AG08395 (cell line): ENCODE results near the gene HEATR3.

Experiments used
- DNase-seq: peaks from one replicate; pipeline ENCODE4 v3.0.0; 2012; ENCODE audit warnings: mixed read lengths, low spot score

HEATR3 gene

GRCh38 chr16:50058091-50058771, 7.5 kb upstream of the HEATR3 start:
- no peak for DNase-seq

DNA sequence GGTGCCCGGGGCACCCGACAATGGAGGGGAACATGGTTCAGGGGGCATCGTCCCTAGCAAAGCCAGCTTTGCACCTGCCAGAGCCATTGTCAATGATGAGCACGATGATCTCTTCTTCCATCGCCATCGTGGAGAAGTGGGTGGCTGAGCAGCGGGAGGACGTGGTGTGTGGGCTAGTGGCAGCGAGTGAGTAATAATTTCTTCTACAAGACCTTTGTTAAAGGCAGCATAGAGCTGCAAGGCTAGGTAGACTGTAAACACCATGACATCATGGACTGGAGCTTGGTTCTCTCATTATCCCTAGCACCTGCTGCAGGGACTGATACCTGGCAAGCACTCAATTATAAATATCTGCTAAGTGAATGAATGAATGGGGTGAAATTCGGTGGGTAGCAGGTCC, 6.7 kb upstream of the HEATR3 start:
- DNase-seq = no peak

- DNase-seq = no peak
These were observed 6.1 kb upstream of the HEATR3 start for GRCh38 chr16:50059669-50060068.

- no peak for DNase-seq
These were observed 4.4 kb upstream of the HEATR3 start for GRCh38 chr16:50061326-50061725.

DNA sequence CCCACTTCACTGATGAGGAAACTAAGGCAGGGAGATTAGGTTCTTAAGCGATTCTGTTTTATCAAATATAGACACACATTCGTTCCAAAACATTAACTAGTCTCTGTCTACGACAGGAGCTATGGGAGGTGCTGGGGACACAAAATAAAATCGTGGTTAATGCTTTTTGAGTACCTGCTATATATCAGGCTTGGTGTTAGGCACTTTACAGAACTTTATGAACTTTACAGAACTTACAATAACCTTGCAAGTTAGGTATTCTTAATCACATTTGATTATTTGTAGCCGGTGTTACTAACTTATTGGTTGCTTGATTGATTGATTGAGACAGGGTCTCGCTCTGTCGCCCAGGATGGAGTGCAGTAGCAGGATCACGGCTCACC, 538 bp upstream of the HEATR3 start:
- no peak for DNase-seq

DNA sequence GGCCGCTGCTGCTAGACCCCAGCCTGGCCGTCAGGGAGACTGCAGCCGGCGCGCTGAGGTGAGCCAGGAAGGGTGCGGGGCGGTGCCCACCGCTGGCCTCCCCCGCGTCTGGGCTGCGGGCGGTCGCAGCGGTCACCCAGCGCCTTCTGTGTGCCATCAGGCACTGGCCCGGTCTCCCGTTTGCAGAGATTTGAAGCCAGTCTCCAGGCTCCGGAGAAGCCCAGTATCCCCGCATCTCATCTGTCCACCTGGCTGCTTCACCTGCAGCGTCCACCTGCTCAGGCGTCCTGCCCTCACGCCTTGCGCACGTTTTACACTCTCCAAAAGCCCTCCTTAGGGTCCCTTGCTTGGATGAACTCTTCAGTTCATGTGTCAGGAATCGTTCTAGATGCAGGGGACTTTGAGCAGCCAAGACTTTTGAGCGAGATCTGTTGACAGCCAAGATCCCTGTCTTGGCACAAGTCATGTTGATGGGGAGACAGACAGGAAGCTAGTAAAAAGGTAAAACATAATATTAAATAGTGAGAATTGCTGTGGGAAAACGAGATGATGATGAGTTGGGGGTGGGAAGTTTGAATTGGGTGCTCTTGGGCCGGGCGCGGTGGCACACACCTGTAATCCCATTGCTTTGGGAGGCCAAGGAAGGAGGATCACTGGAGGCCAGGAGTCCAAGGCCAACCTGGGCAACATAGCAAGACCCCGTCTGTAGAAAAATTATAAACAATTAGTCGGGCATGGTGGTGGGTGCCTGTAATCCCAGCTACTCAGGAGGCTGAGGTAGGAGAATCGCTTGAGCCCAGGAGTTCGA, 916 bp downstream of the HEATR3 start:
- DNase-seq = no peak

- peak; percentile 45 for DNase-seq
These were observed 1.6 kb downstream of the HEATR3 start for GRCh38 chr16:50067290-50067853.

- no peak for DNase-seq
These were observed 2.8 kb downstream of the HEATR3 start for GRCh38 chr16:50068550-50068949.

DNA sequence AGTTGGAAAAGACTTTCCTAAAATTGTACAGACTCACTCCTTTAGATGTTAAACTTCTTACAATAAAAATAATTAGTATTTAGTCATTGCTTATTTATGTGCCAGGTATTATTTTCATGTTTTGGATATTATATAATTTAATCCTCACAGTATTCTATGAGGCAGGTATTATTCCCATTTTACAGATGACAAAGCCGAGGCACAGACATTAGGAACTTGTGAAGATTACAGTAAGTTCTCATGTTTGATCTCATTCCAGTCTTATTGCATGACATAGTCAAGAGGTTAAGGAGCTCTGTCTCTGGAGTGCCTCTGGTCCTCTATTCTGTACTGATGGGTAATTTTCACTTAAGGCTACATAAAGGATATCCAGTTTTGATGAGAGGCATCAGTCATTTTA, 3.3 kb downstream of the HEATR3 start:
- DNase-seq = no peak

- DNase-seq = no peak
These were observed 5.4 kb downstream of the HEATR3 start for GRCh38 chr16:50071075-50071671.

DNA sequence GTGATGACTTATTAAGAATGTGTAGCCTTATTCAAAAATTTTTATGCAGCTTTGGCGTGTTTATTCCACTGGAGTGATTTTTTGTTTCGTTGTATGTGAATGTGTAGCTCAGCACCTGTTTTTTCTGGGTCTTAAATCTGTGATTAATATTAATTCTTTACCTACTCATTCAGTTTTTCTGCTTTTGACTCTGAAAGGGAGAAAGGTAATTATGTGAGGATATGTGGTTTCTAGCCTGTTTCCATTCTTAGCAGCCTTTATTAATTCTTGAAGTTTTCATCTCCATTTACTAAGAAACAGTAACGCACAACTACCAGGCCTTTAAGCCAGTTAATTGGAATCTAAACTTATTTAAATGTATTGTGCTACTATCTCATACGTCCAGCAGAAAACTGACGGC, 7.0 kb downstream of the HEATR3 start:
- DNase-seq = no peak

GRCh38 chr16:50079397-50080140, 13.8 kb downstream of the HEATR3 start:
- no peak for DNase-seq

DNA sequence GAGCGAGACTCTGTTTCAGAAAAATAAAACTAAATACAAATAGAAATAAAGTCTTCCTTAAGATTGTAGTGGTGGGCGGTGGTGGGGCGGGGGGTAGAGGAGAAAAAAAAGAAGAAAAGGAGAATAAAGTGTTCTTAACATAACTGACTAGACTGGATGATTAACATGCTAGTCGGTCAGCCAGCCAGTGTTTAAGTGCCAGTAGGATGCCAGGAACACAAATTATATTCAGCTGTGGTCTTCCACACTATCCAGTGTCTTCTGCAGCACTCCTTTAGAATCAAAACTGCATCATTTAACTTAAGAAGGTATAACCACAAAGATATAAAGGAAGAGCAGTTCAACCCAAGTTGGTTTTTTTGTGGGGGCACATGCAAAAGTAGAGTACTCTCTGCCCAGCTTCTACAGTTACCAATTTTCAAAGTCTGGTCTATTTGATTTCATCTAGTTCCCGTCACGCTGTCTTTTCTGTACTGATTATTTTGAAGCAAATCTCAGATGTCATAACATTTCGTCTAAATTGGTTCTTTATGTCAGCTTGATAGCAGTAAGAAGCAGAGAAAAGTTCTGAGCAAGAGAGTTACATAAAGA, 15.8 kb downstream of the HEATR3 start:
- no peak for DNase-seq

DNA sequence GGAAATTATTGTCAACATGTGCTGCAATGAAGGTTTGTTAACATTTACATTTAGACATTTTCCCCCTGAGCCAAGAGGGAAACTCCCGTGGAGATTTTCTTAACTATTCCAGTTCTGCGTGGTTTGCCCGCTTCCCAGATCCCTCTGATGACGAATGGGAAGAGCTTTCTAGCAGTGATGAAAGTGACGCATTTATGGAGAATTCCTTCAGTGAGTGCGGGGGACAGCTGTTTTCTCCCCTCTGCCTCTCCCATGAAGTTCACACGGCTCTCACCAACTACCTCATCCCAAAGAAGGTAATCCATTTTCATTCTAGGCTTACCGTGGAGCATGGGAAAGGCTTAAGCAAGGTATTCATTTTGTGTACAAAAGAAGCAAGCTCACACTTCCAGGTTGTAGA, 18.2 kb downstream of the HEATR3 start:
- no peak for DNase-seq

DNA sequence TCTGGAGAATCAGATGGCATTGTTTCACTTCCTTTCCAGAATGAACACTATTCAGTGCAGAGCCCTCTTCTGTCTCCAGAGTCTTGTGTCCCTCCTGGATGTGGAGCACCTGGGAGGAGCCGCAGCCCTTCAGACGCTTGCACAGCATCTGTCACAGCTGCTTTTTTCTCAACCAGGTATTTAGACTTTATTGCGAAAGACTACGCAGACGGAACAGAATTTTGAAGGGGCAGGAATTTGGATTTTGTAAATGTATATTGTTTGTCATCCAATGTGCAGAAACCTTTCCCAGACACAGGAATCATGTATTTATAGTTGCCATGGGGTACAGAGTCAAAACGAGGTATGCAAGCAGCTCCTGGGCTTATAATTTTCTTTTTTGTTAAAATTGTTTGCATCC, 20.4 kb downstream of the HEATR3 start:
- DNase-seq = no peak

- DNase-seq = no peak
These were observed 22.5 kb downstream of the HEATR3 start for GRCh38 chr16:50088302-50088701.

DNA sequence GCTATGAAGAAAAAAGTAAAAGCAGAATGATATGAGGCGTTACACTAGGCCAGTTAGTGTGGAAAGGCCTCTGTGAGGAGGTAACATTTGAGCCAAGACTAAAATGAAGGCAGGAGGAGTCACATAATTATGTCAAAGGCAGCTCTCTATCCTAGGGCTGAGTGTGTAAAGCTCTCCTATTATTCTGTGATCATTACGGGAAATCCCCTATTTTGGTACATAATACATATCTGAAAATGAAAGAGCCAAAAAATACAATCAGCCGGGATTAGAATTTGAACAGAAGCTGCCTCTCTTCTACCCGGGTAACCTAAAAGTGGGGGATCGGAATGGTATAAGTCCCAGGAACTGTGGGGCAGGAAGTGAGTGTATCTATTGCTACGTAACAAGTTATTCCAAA, 27.1 kb downstream of the HEATR3 start:
- no peak for DNase-seq

DNA sequence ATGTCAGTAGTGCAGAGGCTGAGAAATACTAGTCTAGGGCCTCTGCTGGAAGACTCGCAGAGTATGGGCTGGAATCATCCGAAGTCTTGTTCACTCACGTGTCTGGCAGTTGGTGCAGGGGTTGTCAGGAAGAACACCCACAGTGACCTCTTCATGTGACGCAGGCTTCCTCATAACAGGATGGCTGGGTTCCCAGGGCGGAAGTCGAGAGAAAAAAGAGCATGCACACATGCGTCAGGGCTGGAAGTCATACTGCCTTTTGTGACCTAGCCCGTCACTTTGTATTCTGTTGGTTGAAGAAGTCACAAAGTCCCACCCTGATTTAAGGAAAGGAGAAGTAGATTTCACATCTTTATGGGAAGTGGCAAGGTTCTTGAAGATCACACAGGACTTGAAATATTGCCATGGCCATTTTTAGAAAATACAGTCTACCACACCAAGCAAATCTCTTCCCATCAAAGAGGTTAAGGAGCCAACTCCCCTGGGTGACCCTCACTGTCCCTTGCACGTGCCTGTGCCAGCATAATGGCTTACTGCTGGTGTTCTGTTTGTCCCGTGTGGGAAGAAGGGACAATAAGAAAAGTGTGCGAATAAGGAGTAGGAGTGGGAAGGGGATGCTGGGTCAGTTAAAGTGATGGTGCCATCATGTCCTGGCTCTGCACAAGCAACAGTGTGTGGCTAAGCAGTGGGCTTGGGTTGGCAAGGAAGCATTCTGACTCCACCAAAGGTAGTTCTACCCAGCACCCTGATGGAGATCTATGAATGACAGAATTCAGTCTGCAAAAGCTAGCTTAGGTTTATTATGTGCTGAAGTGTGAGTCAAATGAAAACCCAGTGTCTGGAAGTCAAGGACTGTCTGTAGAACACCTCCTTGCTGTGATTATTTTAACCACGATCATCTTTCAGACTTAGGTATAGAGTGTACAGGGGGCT, 28.1 kb downstream of the HEATR3 start:
- DNase-seq = peak; percentile 30

- peak; percentile 82 for DNase-seq
These were observed 31.0 kb downstream of the HEATR3 start for GRCh38 chr16:50096791-50097190.

DNA sequence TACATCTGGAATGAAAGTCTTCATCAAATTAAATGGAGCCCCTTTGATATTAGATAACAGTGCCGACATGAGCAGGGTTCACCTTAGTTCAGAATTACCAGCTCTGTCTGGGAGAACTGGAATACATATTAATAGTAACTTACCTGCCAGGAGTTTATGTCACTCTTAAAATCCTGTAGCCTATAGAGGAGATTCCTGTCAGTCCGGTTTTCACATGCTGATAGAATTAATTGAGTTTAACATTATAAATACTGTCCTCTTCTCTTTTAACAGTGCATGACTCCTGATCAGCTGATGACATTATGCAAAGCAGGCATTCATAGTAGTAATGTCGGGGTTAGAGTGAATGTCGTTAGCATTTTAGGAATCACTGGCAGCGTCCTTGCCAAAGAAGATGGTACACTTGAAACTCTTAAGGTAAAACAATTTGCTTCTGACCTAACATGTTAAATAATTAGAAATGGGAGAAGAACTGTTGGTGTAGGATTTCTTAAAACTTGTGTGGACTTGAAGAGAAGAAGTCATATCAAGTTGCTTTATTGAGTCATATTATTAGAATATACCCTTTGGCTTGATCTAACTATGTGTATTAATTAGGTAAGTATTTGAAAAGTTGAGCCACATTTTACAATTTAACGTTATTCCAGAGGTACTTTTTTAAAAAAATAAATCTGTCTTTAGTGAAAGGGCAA, 34.3 kb downstream of the HEATR3 start:
- DNase-seq = no peak
